ENCODE data around the gene ZBED2.

Gene ZBED2

DNA sequence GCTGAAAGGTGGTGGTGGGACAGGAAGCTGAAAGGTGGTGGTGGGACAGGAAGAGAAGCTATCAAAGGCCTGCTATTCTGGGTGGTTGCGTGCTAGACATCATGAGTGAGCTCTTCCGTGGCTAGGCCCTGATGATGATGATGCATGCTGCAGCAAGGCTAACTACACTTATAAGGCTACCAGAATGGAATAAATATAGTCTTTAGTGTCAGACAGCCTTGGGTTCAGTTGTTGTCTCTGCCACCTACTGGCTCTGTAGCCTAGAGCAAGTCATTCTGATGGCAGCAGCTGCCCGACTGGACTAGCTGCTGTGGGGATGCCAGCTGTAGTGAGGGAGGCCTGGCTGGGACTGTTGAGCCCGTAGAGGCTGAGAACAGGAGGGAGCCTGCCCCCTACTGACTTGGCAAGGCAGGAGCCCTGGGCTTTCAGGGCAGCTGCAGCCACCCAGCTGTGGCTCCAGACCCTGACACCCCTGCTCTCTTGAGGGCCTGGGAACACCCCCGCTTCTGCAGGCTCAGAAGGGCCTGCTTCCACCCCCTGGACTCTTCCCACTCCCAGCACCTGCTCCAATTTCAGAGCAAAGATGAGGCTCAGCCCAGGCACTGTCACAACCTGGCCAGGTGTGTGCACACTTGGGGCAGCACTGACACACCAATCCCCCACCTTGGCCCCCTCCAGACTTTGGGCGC lies 21.4 kb upstream of the ZBED2 start:
- no peaks in the 10 kb centered on the region for H3K36me3 ChIP-seq (ENCODE audit: control insufficient read depth, insufficient read depth, low read length)
- no peak overlapping the region for H3K9ac ChIP-seq (ENCODE audit: low read length)
- no peaks in the 10 kb centered on the region for H3K27me3 ChIP-seq (ENCODE audit: control insufficient read depth, insufficient read depth, low read length)
- no peaks in the 10 kb centered on the region for H3K9me3 ChIP-seq (ENCODE audit: control insufficient read depth, low read length)
- H3K4me1 ChIP-seq (ENCODE audit: control insufficient read depth, insufficient read depth, low read length): peaks cover 4% of the 10 kb centered on the region
- H3K4me3 ChIP-seq (ENCODE audit: low read length): no peak overlapping the region

DNA sequence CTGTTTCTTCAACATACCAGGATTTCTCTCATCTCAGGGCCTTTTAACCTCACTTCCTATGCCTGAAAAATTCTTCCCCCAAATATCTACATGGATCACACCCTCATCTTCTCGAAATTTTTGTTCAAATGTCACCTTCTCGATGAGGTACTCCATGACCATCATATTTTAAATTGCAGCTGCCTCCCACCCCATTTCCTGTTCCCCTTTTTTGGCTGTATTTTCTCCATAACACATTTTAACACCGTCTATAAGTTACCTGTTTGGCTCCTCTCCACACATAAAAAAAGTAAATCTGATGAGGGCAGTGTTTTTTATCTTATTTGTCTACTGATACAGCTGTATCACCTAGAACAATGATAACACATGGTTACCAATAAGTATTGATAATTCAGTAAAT lies 20.7 kb upstream of the ZBED2 start:
- H3K27me3 ChIP-seq (ENCODE audit: control insufficient read depth, insufficient read depth, low read length): no peaks in the 10 kb centered on the region

DNA sequence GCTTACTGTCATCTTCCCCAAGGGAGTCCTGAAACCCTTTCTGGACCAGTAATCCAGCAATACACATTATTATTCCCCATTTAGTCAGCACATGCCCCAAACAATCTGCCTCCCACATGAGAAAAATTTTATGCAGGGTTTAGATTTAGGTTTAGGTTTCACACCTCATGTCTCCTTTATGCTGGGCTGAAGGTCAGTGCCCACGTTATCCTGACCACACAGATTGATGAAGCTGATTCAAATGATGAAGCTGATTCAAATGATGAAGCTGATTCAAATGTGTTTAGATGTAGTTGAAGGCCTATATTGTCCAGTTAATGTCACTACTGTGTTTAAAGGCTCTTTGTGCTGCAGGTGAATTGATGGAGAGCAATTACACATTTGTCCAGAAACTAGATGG lies 18.1 kb upstream of the ZBED2 start:
- H3K36me3 ChIP-seq (ENCODE audit: control insufficient read depth, insufficient read depth, low read length): no peaks in the 10 kb centered on the region
- no peaks in the 10 kb centered on the region for H3K27me3 ChIP-seq (ENCODE audit: control insufficient read depth, insufficient read depth, low read length)
- H3K4me1 ChIP-seq (ENCODE audit: control insufficient read depth, insufficient read depth, low read length): peaks cover 4% of the 10 kb centered on the region
- no peaks in the 10 kb centered on the region for H3K9me3 ChIP-seq (ENCODE audit: control insufficient read depth, low read length)
- H3K4me3 ChIP-seq (ENCODE audit: low read length): no peak overlapping the region
- H3K9ac ChIP-seq (ENCODE audit: low read length): no peak overlapping the region

More for the DNA sequence above, 20.7 kb upstream of the ZBED2 start:
- Histone ChIP-seq H3K4me3 (ENCODE audit: low read length) (no peak overlapping the region), H3K36me3 (ENCODE audit: control insufficient read depth, insufficient read depth, low read length) (no peaks in the 10 kb centered on the region), H3K9ac (ENCODE audit: low read length) (no peak overlapping the region), H3K9me3 (ENCODE audit: control insufficient read depth, low read length) (no peaks in the 10 kb centered on the region), H3K4me1 (ENCODE audit: control insufficient read depth, insufficient read depth, low read length) (peaks cover 4% of the 10 kb centered on the region)

DNA sequence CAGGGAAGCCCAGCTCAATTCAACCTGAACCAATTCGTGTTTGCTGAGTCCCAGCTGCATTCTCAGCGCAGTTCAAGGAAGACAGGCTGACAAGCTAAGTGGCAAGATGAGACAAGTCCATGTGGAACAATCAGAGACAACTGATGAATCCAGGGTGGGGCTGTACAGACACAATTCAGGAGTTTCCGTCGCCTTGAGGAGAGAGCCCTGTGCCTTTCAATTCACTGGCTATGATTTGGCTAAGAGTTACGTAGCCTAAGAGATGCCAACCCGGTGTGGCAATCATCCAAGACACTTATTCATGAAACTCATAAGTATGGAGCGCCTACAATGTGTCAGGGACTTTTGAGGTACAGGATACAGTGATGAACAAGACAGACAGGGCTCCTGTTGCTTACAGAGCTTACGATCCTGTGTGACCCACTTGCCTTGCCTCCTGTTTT lies 15.5 kb upstream of the ZBED2 start:
- Histone ChIP-seq H3K27me3 (ENCODE audit: control insufficient read depth, insufficient read depth, low read length) (no peaks in the 10 kb centered on the region), H3K4me1 (ENCODE audit: control insufficient read depth, insufficient read depth, low read length) (peaks cover 7% of the 10 kb centered on the region), H3K9ac (ENCODE audit: low read length) (no peak overlapping the region), H3K36me3 (ENCODE audit: control insufficient read depth, insufficient read depth, low read length) (no peaks in the 10 kb centered on the region), H3K9me3 (ENCODE audit: control insufficient read depth, low read length) (no peaks in the 10 kb centered on the region), H3K4me3 (ENCODE audit: low read length) (no peak overlapping the region)

DNA sequence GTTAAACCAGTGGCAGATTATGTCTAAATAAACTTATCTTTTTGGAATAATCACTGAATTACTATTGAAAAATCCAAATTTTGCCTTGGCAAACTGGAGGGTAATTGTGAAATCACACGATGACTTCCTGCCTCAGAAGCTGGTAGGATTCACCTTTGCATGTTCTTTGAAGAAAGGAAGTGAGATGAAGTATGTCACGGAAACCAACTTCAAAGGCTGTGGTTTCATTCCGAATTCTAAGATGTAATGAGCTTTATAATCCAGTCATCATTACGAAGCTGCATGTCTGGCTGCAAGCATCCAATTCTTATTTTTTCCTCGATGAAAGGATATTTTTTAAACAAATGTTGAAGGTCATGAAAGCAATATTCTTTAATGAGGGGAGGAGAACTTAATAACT lies 15.0 kb upstream of the ZBED2 start:
- Histone ChIP-seq H3K4me3 (ENCODE audit: low read length) (no peak overlapping the region), H3K27me3 (ENCODE audit: control insufficient read depth, insufficient read depth, low read length) (no peaks in the 10 kb centered on the region), H3K9ac (ENCODE audit: low read length) (no peak overlapping the region), H3K4me1 (ENCODE audit: control insufficient read depth, insufficient read depth, low read length) (peaks cover 4% of the 10 kb centered on the region), H3K36me3 (ENCODE audit: control insufficient read depth, insufficient read depth, low read length) (no peaks in the 10 kb centered on the region), H3K9me3 (ENCODE audit: control insufficient read depth, low read length) (no peaks in the 10 kb centered on the region)

DNA sequence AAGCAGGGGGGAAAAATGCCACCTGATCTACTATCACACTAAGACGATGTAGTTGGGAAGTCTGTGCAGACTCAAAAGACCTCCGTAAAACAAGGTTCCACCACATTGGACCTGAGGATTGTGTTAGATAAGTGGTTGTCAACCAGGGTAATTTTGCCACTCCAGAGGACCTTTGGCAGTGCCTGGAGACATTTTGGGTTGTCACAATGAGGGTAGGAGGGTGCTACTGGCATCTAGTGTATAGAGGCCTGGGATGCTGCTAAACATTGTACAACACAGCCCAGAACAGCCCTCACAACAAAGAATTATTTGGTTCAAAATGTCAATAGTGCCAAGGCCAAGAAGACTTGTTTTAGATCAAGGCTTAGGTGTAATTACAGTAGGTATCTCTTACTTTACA lies 14.6 kb upstream of the ZBED2 start:
- no peaks in the 10 kb centered on the region for H3K36me3 ChIP-seq (ENCODE audit: control insufficient read depth, insufficient read depth, low read length)
- H3K9ac ChIP-seq (ENCODE audit: low read length): no peak overlapping the region
- no peaks in the 10 kb centered on the region for H3K9me3 ChIP-seq (ENCODE audit: control insufficient read depth, low read length)
- peaks cover 4% of the 10 kb centered on the region for H3K4me1 ChIP-seq (ENCODE audit: control insufficient read depth, insufficient read depth, low read length)
- no peak overlapping the region for H3K4me3 ChIP-seq (ENCODE audit: low read length)
- no peaks in the 10 kb centered on the region for H3K27me3 ChIP-seq (ENCODE audit: control insufficient read depth, insufficient read depth, low read length)

DNA sequence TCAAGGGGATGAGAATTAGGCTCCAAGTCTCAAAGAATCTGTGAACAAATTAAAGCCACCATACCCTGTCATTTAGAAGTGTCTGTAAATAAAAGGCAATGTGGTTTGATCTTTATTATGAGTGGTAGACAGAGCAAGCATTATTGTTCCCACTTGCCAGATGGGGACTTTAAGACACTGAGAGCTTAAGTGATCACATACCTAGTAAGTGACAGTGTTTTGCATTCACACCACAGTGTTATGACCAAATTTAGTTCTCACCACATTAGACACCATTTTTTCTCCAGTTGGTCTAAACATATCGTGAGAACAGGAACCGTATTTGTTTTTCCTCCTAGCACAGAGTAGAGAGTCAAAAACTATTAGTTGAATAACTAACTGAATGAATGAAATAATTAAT lies 13.2 kb upstream of the ZBED2 start:
- Histone ChIP-seq H3K4me3 (ENCODE audit: low read length) (no peak overlapping the region), H3K9ac (ENCODE audit: low read length) (no peak overlapping the region), H3K27me3 (ENCODE audit: control insufficient read depth, insufficient read depth, low read length) (no peaks in the 10 kb centered on the region), H3K4me1 (ENCODE audit: control insufficient read depth, insufficient read depth, low read length) (peaks cover 4% of the 10 kb centered on the region), H3K9me3 (ENCODE audit: control insufficient read depth, low read length) (no peaks in the 10 kb centered on the region), H3K36me3 (ENCODE audit: control insufficient read depth, insufficient read depth, low read length) (no peaks in the 10 kb centered on the region)

DNA sequence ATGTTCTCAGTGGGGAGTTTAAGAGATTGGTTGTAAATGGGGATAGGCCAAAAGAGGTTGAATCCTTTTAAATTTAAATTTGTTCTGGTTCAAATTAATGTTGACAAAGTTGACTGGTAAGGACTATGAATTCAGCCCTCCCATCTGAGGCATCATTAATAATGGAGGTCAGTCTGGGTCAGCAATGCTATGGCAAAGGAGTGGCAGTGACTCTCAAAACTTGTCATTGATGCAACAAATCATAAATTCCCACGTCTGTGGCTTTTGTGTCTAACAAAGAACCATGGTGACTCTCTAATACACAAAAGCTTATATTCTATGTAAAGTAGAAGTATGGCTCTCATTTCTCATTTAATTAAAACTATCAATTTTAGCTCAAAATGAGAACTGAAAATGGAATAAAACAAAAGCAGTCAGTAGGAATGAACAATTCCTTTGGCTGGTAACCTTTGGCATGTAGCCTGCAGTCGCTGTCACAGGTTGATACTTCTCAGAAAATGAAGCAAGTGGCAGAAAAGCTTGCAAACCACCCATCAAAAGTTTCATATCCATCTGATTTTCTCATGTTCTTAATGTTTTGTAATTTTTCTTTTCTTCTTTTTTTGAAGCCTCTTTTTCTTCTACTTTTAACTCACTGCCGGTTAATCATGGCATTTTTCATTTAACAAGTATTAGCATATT lies 12.2 kb upstream of the ZBED2 start:
- Histone ChIP-seq H3K4me1 (ENCODE audit: control insufficient read depth, insufficient read depth, low read length) (peaks cover 4% of the 10 kb centered on the region), H3K9ac (ENCODE audit: low read length) (no peak overlapping the region), H3K4me3 (ENCODE audit: low read length) (no peak overlapping the region), H3K27me3 (ENCODE audit: control insufficient read depth, insufficient read depth, low read length) (no peaks in the 10 kb centered on the region), H3K36me3 (ENCODE audit: control insufficient read depth, insufficient read depth, low read length) (no peaks in the 10 kb centered on the region), H3K9me3 (ENCODE audit: control insufficient read depth, low read length) (no peaks in the 10 kb centered on the region)

DNA sequence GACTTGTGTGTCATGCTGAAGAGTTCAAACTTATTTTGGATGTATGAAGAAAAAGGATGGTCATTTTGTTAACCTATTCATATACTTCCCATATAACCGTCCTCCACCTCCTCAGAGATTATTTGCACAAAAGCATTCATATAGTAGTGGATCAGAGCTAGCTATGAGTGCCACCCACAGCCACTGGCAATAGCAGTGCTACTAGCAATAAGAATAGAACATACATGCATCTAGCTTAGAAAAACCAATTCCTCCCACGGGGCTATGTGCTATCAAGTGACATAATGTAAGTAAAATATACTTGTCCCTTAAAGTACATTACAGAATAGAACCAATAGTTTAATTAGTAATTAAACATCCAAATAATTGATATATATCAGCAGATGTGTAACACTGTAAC lies 10.3 kb upstream of the ZBED2 start:
- Histone ChIP-seq H3K9ac (ENCODE audit: low read length) (no peak overlapping the region), H3K4me1 (ENCODE audit: control insufficient read depth, insufficient read depth, low read length) (peaks cover 4% of the 10 kb centered on the region), H3K9me3 (ENCODE audit: control insufficient read depth, low read length) (no peaks in the 10 kb centered on the region), H3K36me3 (ENCODE audit: control insufficient read depth, insufficient read depth, low read length) (no peaks in the 10 kb centered on the region), H3K27me3 (ENCODE audit: control insufficient read depth, insufficient read depth, low read length) (no peaks in the 10 kb centered on the region), H3K4me3 (ENCODE audit: low read length) (no peak overlapping the region)

DNA sequence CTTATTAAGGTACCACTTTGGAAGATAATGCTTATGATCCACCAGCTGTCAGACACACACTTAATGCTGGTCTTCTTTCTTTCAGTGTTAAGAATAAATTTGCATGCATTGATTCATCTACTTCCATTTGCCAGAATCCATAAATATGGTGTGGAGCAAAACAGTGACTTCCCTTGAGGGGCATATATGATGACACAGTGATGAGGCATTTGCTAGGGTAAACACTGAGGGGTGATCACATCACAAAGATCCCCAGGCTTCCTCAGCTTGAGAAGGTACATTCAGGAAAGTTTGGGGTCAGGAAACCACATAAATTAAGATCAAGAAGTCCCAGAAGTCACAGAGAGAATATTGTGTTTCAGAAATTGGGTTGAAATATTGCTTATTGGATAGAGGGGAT lies 9.9 kb upstream of the ZBED2 start:
- Histone ChIP-seq H3K4me1 (ENCODE audit: control insufficient read depth, insufficient read depth, low read length) (peaks cover 4% of the 10 kb centered on the region), H3K36me3 (ENCODE audit: control insufficient read depth, insufficient read depth, low read length) (no peaks in the 10 kb centered on the region), H3K9me3 (ENCODE audit: control insufficient read depth, low read length) (no peaks in the 10 kb centered on the region), H3K27me3 (ENCODE audit: control insufficient read depth, insufficient read depth, low read length) (no peaks in the 10 kb centered on the region), H3K9ac (ENCODE audit: low read length) (no peak overlapping the region), H3K4me3 (ENCODE audit: low read length) (no peak overlapping the region)

DNA sequence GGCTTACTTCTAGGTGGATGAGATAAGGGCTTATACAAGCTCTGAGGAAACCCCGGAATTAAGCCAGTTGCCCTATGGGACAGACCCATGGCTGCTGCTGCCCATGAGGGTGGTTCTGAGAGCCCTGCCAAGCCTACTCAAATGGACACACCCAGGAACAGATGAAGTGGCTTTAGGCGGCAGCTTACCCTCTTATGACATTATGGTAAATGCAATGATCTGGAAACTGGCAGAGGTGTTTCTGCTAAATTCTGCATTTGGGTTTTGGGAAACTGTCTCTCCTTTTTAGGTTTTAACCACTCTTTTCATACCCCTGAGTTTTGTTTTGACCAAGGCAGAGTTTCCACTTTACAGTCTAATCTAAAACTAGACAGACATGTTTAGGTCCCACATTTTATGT lies 9.0 kb upstream of the ZBED2 start:
- H3K4me3 ChIP-seq (ENCODE audit: low read length): no peak overlapping the region
- H3K9ac ChIP-seq (ENCODE audit: low read length): no peak overlapping the region
- H3K27me3 ChIP-seq (ENCODE audit: control insufficient read depth, insufficient read depth, low read length): no peaks in the 10 kb centered on the region
- H3K9me3 ChIP-seq (ENCODE audit: control insufficient read depth, low read length): no peaks in the 10 kb centered on the region
- H3K4me1 ChIP-seq (ENCODE audit: control insufficient read depth, insufficient read depth, low read length): peaks cover 4% of the 10 kb centered on the region
- H3K36me3 ChIP-seq (ENCODE audit: control insufficient read depth, insufficient read depth, low read length): no peaks in the 10 kb centered on the region

DNA sequence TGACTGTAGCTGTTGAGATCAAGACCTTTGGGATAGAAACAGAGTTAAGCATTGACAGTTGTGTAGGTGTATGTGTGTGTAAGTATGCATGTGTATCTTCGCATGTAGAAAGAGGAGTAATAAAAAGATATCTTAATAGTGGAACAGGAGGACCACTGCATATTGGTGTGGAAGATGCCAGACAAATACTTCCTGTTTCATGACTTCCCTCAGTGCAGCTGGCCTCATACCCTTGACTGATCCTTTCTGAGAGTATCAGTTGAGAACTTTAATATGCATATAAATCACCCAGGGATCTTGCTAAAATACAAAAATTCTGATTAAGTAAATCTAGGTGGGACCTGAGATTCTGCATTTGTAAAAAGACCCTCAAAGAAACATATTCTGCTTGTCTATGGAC lies 8.5 kb upstream of the ZBED2 start:
- no peaks in the 10 kb centered on the region for H3K27me3 ChIP-seq (ENCODE audit: control insufficient read depth, insufficient read depth, low read length)
- H3K36me3 ChIP-seq (ENCODE audit: control insufficient read depth, insufficient read depth, low read length): no peaks in the 10 kb centered on the region
- peaks cover 4% of the 10 kb centered on the region for H3K4me1 ChIP-seq (ENCODE audit: control insufficient read depth, insufficient read depth, low read length)
- H3K4me3 ChIP-seq (ENCODE audit: low read length): no peak overlapping the region
- H3K9me3 ChIP-seq (ENCODE audit: control insufficient read depth, low read length): no peaks in the 10 kb centered on the region
- H3K9ac ChIP-seq (ENCODE audit: low read length): no peak overlapping the region
